Calu3 (cell line): ENCODE measurements around the gene ZKSCAN4. TPM values are rescaled to one million over a fixed set of nuclear protein-coding genes. Genes with fewer than 3 reads are reported as not detected.

Source experiments
- BruUV-seq: library from RNA; stranded (reverse); fragments of 400-500 nt; replicated peaks from 2 replicates; lab custom pipeline; 2021; lab: Mats Ljungman, UMichigan
- CTCF ChIA-PET: fragments of 300-600 bp; sonication (Branson Sonifier 250); formaldehyde crosslinking; loops from one replicate; lab custom pipeline; 2022; ENCODE audit warnings: antibody characterized with exemption; lab: Charles Lee
- DNase-seq: peaks from one replicate; pipeline ENCODE4 v3.0.0; 2022
- H3K27ac Mint-ChIP-seq: one replicate; pipeline ENCODE4 v1.8.0; 2022; ENCODE audit warnings: mixed read lengths; ENCODE audit not compliant: unreplicated experiment
- H3K27me3 Mint-ChIP-seq: one replicate; pipeline ENCODE4 v1.8.0; 2022; ENCODE audit warnings: mixed read lengths; ENCODE audit not compliant: unreplicated experiment
- H3K36me3 Mint-ChIP-seq: one replicate; pipeline ENCODE4 v1.8.0; 2022; ENCODE audit warnings: mild to moderate bottlenecking, moderate library complexity, mixed read lengths; ENCODE audit not compliant: insufficient read depth, unreplicated experiment
- H3K4me1 Mint-ChIP-seq: one replicate; pipeline ENCODE4 v1.8.0; 2022; ENCODE audit warnings: mild to moderate bottlenecking, low read depth, mixed read lengths; ENCODE audit not compliant: unreplicated experiment
- H3K4me3 Mint-ChIP-seq: one replicate; pipeline ENCODE4 v1.8.0; 2022; ENCODE audit warnings: mild to moderate bottlenecking, low read depth, moderate library complexity, mixed read lengths; ENCODE audit not compliant: unreplicated experiment
- H3K9me3 Mint-ChIP-seq: one replicate; pipeline ENCODE4 v1.8.0; 2022; ENCODE audit warnings: low read depth, mixed read lengths; ENCODE audit not compliant: unreplicated experiment
- intact Hi-C: fragments of 100-400 bp; cut with micrococcal nuclease; formaldehyde crosslinking; loops from one replicate; pipeline ENCODE4 v1.10.0; 2022; ENCODE audit not compliant: unreplicated experiment
- total RNA-seq: library from RNA; stranded (reverse); gene quantifications from 2 replicates; pipeline ENCODE4 v1.2.3, GENCODE V29; 2022
- TF ChIP-seq, protein P1 (sequence below): fragments of 200-600 bp; IDR thresholded peaks from one replicate; pipeline ENCODE4 v1.8.0; 2022; ENCODE audit warnings: antibody characterized with exemption; ENCODE audit not compliant: unreplicated experiment

The ZKSCAN4 gene
- total RNA-seq, 1 experiment from 2014 or later, result 6.7 TPM

DNA sequence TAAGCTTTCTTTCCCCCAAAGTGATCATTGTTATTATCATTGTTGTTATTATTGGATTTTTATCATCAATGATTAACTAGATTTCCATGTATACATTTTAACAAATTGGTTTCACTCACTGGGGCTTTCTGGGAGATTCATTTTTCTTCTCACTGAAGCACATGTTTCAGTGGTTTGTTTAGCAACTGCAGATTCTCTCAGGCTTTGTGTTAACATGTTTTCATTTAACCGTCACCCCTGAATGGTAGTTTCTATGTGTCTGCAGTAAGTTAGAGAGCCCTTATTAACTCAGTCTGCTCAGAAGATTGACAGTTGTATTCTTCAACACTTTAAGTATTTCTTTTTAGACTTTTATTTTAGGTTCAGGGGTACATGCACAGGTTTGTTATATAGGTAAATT lies 12.4 kb downstream of the ZKSCAN4 start:
- CTCF ChIA-PET, result no interaction called here
- DNase-seq, result no peak
- Mint-ChIP-seq H3K9me3 (peaks cover 3% of the 10 kb centered on the region), H3K4me3 (no peak overlapping the region), H3K27ac (no peak overlapping the region), H3K4me1 (no peaks in the 10 kb centered on the region), H3K36me3 (peaks cover 14% of the 10 kb centered on the region), H3K27me3 (no peaks in the 10 kb centered on the region)
- BruUV-seq, result no TSS peak
- intact Hi-C loops, result no loop called here
- TF ChIP-seq, protein P1, sequence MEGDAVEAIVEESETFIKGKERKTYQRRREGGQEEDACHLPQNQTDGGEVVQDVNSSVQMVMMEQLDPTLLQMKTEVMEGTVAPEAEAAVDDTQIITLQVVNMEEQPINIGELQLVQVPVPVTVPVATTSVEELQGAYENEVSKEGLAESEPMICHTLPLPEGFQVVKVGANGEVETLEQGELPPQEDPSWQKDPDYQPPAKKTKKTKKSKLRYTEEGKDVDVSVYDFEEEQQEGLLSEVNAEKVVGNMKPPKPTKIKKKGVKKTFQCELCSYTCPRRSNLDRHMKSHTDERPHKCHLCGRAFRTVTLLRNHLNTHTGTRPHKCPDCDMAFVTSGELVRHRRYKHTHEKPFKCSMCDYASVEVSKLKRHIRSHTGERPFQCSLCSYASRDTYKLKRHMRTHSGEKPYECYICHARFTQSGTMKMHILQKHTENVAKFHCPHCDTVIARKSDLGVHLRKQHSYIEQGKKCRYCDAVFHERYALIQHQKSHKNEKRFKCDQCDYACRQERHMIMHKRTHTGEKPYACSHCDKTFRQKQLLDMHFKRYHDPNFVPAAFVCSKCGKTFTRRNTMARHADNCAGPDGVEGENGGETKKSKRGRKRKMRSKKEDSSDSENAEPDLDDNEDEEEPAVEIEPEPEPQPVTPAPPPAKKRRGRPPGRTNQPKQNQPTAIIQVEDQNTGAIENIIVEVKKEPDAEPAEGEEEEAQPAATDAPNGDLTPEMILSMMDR, result no peak

DNA sequence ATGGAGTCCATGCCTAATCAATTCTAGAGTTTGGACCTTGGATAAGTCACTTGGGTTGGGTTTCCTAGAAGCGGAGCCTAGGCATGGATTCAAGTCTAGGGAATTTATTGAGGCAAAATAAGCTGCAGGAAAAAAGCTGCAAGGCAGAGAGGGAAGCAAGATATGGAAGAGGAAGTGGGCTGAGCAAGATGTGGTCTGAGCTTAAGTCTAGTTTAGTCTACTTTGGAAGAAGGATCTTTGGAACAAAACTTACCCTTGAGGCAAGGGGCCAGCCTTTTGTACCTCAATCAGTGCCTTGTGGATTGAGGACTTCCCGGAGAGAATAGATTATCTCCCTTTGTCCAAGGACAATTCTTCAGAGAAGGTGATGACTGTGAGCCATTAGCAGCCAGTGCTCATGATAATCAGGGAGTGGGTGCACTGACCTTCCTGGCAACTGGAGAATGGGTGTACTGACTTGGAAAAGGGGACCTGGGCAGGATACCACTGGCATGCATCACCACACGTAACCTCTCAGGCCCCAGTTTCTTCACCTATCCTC lies 16.1 kb downstream of the ZKSCAN4 start:
- no TSS peak for BruUV-seq
- intact Hi-C loops, result no loop called here
- peaks cover 20% of the 10 kb centered on the region for H3K36me3 Mint-ChIP-seq
- H3K4me3 Mint-ChIP-seq, result no peak overlapping the region
- DNase-seq, result no peak
- no peak overlapping the region for H3K27ac Mint-ChIP-seq
- TF ChIP-seq, protein P1, result no peak
- CTCF ChIA-PET, result no interaction called here
- no peaks in the 10 kb centered on the region for H3K4me1 Mint-ChIP-seq
- peaks cover 6% of the 10 kb centered on the region for H3K9me3 Mint-ChIP-seq
- H3K27me3 Mint-ChIP-seq, result no peaks in the 10 kb centered on the region

DNA sequence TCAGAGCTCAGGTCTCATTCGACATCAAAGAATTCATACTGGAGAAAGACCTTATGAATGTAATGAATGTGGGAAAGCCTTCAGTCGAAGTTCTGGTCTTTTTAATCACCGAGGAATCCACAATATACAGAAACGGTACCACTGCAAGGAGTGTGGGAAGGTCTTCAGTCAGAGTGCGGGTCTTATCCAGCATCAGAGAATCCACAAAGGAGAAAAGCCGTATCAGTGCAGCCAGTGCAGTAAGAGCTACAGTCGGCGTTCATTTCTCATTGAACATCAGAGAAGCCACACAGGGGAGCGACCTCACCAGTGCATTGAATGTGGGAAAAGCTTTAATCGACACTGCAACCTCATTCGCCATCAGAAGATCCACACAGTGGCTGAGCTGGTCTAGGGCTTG lies 19.3 kb downstream of the ZKSCAN4 start:
- Mint-ChIP-seq H3K4me3 (no peak overlapping the region), H3K27me3 (no peaks in the 10 kb centered on the region), H3K36me3 (peaks cover 27% of the 10 kb centered on the region), H3K9me3 (peaks cover 3% of the 10 kb centered on the region), H3K27ac (no peak overlapping the region), H3K4me1 (no peaks in the 10 kb centered on the region)
- CTCF ChIA-PET, result no interaction called here
- BruUV-seq, result no TSS peak
- TF ChIP-seq, protein P1, result no peak
- intact Hi-C loops, result no loop called here
- DNase-seq, result no peak

DNA sequence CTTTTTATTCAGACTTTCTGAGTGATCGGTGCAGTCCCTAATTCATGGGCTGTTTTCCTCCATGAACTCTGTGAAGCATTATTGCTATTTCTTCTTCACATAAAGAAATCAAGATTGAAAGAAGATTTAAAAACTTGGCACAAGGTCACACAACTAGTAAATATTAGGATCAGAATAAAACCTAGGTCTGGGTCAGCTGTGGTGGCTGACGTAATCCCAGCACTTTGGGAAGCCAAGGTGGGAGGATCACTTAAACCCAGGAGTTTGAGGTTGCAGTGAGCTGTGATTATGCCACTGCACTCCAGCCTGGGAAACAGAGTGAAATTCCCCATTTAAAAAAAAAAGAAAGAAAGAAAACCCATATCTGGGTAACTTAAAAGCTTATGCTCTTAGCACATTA lies 25.6 kb downstream of the ZKSCAN4 start:
- intact Hi-C loops, result no loop called here
- DNase-seq, result no peak
- TF ChIP-seq, protein P1, result no peak
- CTCF ChIA-PET, result no interaction called here
- H3K27me3 Mint-ChIP-seq, result no peaks in the 10 kb centered on the region
- no peaks in the 10 kb centered on the region for H3K4me1 Mint-ChIP-seq
- H3K27ac Mint-ChIP-seq, result no peak overlapping the region
- no peaks in the 10 kb centered on the region for H3K9me3 Mint-ChIP-seq
- peaks cover 29% of the 10 kb centered on the region for H3K36me3 Mint-ChIP-seq
- no TSS peak for BruUV-seq
- no peak overlapping the region for H3K4me3 Mint-ChIP-seq
